NCI-H510A treated with DMSO at 0.1 percent for 48 hours (cell line): Measurements from ENCODE around the gene TMEM200B.
"Not testable (repeated sequence)": the region's sequence is repeated elsewhere in the genome, so short reads cannot be mapped to it uniquely, and the experiment has no call there.

Source experiments
- DNase-seq: peaks from one replicate; lab custom pipeline; 2025; lab: John Stamatoyannopoulos, UW

The TMEM200B gene

GRCh38 chr1:29133861-29134694 lies 10.4 kb upstream of the TMEM200B start:
- DNase-seq, result no peak

GRCh38 chr1:29131056-29131455 lies 7.4 kb upstream of the TMEM200B start:
- not testable (repeated sequence) for DNase-seq

- DNase-seq, result no peak
These were observed 6.2 kb upstream of the TMEM200B start for GRCh38 chr1:29129916-29130315.

- no peak for DNase-seq
These were observed 5.0 kb upstream of the TMEM200B start for GRCh38 chr1:29128739-29129138.

GRCh38 chr1:29126198-29126597 lies 2.5 kb upstream of the TMEM200B start:
- no peak for DNase-seq

GRCh38 chr1:29125788-29126187 lies 2.1 kb upstream of the TMEM200B start:
- no peak for DNase-seq

DNA sequence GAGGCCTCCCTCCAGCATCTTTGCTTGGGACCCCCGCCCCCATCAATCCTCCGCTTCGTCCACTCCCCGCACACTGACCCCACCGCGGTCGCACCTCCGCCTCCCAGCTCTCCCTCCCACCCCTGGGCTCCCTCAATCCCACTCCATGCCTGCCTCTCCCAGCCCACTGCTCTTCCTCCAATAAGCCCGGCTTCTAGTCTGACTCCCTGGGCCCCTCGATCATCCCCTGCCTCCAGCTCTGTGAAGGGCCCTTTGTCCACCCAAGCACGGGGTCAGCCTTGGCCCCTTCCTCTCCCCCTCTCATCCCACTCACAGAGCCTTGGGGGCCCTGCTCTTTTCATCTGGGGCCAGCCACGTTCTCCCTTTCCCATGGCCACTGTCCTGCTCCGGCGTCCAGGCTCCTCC lies 1.5 kb upstream of the TMEM200B start:
- DNase-seq, result no peak

GRCh38 chr1:29124366-29125236 lies 898 bp upstream of the TMEM200B start:
- DNase-seq, result no peak

GRCh38 chr1:29123053-29123886 lies 433 bp downstream of the TMEM200B start:
- no peak for DNase-seq

DNA sequence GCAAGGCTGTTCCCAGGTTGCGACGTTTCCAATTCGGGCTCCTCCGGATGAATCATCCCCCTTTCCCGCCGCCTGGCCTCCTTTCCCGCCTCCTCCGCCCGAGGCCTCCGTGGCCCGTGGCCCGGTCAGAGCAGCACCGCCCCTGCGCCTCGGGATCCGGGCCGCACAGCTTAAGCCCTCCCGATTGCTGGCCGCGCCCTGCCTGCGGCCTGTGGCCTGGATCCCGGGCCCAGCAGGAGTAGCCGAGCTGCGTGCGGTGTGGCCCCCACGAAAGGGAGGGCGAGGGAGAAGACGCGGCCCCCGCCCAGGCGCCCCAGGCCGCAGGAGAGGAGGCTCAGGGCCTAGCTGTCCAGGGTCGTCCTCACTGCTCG lies 1.0 kb downstream of the TMEM200B start:
- DNase-seq, result no peak

DNA sequence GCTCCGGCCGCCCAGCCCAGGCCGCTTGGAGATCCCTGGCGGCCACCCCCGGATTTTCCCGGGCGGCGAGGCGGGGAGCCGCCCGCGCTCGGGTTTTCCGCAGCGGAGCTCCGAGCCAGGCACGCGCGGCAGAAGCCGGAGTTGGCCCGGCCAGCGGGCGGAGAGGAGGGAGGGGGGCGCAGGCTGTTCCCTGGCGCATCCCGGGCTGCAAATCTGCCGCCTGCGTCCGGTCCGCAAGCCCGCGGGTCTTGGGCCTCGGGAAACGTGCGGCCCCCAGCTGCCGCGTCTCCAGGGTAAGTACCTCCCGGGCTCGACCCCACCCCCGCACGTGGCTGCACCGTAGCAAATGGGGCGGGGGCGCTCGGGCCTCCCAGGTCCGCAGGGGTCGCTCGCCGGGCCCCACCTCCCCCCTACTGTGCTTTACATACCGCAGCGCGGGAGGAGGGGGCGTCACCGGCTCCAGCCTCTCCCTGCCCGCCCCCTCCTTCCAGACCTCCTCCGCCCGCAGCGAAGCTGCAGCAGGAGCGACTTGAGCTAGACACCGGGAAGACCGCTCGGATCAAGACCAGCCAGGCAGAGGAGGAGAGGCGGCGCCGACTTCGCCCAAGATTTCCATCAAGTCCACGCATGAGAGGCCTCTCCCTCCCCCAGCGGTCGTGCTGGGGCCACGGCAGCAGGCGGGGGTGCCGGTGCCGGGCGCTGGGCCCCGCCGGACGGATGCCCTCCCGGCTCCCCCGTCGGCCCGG lies 1.6 kb downstream of the TMEM200B start:
- no peak for DNase-seq

GRCh38 chr1:29121516-29121935 lies 2.2 kb downstream of the TMEM200B start:
- no peak for DNase-seq

GRCh38 chr1:29120947-29121485 lies 2.7 kb downstream of the TMEM200B start:
- peak; percentile 35 for DNase-seq

DNA sequence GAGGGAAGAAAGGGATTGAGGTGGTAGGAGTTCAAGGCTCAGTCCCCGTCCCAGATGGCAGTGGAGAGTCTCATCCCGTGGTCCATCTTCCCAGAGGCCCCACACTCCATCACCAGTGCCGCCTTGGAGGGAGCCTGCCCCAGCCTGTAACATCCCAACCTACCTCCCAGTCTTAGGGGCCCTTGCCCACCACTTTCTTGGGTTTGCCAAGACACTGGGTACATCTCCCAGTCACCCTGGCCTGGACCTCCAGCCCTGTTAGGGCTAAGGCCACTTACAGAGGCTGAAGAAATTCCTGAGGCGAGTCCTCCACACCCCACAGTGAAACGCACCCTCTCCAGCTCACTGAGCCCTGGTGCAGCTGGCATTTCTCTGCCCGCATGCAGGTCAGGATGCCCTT lies 3.3 kb downstream of the TMEM200B start:
- no peak for DNase-seq

DNA sequence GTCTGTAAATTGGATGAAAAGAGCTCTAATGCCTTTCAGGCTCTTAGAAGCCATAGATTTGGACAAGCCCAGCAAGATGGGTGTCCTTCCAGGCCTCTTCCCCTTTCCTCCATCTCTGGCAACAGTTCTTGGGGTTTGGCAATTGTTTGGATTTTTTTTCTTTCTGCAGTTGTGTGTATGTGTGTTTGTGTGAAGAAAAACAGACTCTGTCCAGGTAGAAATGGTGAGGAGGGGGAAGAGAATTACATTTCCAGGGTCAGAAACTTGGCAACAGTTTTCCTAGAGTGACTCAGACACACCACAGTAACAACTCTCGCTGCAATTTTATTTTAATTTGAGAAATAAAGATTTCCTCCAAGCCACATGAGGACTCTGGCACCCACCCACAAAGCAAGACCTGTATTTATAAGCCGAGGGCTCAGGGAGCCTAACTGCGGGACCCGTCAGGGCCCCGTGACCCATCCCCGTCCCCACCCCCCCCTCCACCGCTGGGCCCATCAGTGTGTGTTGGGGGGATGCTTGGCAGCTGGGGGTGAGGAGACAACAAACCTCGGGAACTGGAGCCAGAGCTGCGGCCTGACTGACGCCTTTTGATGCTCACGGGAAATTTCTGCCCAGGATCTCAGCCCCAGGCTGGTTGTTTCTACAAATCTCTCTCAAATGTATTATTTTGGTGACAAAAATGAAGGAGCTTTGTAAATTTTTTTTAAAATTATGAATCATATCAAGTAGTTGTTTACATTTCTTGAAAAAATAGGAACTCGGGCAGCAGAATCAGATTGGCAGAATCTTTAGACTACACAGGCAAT lies 4.4 kb downstream of the TMEM200B start:
- DNase-seq, result no peak

DNA sequence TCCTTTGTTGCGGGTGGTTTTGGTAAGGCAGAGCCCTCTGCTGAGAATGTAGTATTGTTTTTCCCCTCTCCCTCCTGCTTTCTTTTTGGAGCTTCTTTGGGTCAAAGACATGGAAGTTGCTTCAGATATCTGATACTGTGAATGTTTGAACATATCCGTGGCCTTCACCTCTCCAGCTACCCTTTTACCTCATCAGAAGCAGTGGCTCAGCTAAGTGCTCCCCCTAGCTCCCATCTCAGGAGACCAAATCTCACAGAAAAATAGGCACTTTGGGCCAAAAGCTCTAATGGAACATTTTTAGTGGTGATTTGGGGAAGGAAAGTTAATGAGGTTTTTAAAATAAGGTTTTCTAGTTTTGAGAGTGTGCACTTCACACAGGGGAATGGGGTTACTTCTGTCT lies 6.3 kb downstream of the TMEM200B start:
- DNase-seq, result no peak

DNA sequence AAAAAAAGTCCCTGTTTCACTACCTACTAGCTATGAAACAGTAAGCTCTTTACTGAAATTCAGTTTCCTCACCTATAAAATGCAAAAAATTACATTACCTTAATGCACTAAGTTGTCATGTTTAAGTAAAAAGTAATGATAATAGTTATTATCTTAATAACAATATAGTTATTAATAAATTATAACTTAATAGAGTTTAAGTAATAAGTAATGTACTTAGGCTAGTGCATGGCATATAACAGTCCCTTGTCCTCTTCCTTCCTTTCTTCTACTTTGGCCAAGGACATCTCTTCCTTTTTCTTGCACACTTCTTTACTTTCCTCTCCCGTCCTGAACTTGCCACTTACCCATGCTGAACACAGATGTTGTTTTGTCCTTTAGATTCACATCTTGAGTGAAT lies 9.0 kb downstream of the TMEM200B start:
- no peak for DNase-seq

GRCh38 chr1:29113413-29114117 lies 10.1 kb downstream of the TMEM200B start:
- no peak for DNase-seq

GRCh38 chr1:29112705-29113412 lies 10.8 kb downstream of the TMEM200B start:
- no peak for DNase-seq
